ENCODE results near the gene EEIG2.
A peak's percentile ranks its signal among the peaks of the same experiment; 100 is the strongest.

EEIG2 gene

DNA sequence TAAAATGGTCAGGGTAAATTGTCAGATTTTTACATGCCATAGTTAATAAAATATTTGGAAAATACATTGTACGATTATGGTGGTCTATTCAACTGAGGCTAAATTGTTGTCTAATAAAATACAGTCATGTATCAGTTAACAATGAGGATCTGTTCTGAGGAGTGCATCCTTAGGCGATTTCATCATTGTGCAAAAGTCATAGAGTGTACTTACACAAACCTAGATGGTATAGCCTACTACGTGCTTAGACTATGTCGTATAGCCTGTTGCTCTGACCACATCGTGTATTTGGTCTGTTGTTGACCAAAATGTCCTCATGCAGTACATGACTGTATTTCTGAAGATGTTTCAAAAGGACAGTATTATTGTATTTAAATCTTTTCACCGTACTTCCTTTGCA lies 5.2 kb downstream of the EEIG2 start:
- ATAC-seq (ENCODE audit: low read depth) (no peak), DNase-seq (ENCODE audit: low spot score) (no peak)
- Histone ChIP-seq H3K4me1 (ENCODE audit: insufficient read depth, poor library complexity, severe bottlenecking) (peaks cover 4% of the 10 kb centered on the region), H3K27ac (ENCODE audit: poor library complexity, severe bottlenecking) (no peak overlapping the region), H3K4me3 (ENCODE audit: severe bottlenecking) (no peak overlapping the region), H3K9me3 (ENCODE audit: severe bottlenecking) (no peaks in the 10 kb centered on the region), H3K36me3 (ENCODE audit: low read depth) (no peaks in the 10 kb centered on the region), H3K27me3 (ENCODE audit: insufficient read depth, poor library complexity, severe bottlenecking) (no peaks in the 10 kb centered on the region)
- TF ChIP-seq, protein P1, sequence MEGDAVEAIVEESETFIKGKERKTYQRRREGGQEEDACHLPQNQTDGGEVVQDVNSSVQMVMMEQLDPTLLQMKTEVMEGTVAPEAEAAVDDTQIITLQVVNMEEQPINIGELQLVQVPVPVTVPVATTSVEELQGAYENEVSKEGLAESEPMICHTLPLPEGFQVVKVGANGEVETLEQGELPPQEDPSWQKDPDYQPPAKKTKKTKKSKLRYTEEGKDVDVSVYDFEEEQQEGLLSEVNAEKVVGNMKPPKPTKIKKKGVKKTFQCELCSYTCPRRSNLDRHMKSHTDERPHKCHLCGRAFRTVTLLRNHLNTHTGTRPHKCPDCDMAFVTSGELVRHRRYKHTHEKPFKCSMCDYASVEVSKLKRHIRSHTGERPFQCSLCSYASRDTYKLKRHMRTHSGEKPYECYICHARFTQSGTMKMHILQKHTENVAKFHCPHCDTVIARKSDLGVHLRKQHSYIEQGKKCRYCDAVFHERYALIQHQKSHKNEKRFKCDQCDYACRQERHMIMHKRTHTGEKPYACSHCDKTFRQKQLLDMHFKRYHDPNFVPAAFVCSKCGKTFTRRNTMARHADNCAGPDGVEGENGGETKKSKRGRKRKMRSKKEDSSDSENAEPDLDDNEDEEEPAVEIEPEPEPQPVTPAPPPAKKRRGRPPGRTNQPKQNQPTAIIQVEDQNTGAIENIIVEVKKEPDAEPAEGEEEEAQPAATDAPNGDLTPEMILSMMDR (IDR thresholded peaks at IDR 0.05; ENCODE audit: poor library complexity, severe bottlenecking): no peak

DNA sequence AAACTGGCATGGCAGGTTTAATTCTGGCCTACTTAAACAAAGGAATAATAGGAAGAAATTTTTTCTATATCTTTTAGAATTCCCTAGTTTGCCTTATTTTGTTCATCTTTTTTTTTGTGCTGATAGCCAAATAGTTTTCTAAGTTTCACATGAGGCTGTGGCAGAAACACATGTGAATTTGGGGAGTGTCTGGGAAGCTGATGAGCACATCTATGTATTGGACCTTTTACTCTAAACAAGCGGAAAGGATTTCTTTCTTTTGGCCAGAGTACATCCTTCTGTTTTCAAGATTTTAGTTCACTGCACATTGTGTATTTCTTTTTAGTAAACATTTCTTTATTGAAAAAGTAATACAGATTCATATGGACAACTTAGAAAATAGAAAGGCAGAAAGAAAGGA lies 5.6 kb downstream of the EEIG2 start:
- no peak overlapping the region for H3K27ac ChIP-seq (ENCODE audit: poor library complexity, severe bottlenecking)
- H3K36me3 ChIP-seq (ENCODE audit: low read depth): no peaks in the 10 kb centered on the region
- H3K27me3 ChIP-seq (ENCODE audit: insufficient read depth, poor library complexity, severe bottlenecking): no peaks in the 10 kb centered on the region
- ATAC-seq (ENCODE audit: low read depth) (no peak), DNase-seq (ENCODE audit: low spot score) (no peak)
- H3K9me3 ChIP-seq (ENCODE audit: severe bottlenecking): no peaks in the 10 kb centered on the region
- TF ChIP-seq, protein P1 (IDR thresholded peaks at IDR 0.05; ENCODE audit: poor library complexity, severe bottlenecking): no peak
- H3K4me3 ChIP-seq (ENCODE audit: severe bottlenecking): no peak overlapping the region
- peaks cover 4% of the 10 kb centered on the region for H3K4me1 ChIP-seq (ENCODE audit: insufficient read depth, poor library complexity, severe bottlenecking)

DNA sequence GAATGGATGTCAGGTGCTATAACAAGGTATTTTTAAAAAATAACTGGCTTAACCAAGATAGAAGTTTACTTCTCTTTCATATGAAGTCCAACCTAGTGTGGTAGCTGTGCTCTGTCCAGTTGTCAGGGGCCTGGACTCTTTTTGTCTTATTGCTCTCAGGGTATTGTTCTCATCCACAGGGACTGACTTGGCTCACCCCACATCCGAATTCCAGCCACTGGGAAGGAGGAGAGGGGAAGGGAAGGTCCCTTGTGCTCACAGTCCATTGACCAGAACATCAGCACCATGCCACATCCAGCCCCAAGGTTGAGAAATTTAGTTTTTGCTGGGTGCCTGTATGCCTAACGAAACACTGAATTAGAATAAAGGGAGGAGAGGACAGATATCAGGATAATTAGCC lies 8.7 kb downstream of the EEIG2 start:
- Histone ChIP-seq H3K27me3 (ENCODE audit: insufficient read depth, poor library complexity, severe bottlenecking) (no peaks in the 10 kb centered on the region), H3K4me3 (ENCODE audit: severe bottlenecking) (no peak overlapping the region), H3K36me3 (ENCODE audit: low read depth) (no peaks in the 10 kb centered on the region), H3K9me3 (ENCODE audit: severe bottlenecking) (no peaks in the 10 kb centered on the region), H3K4me1 (ENCODE audit: insufficient read depth, poor library complexity, severe bottlenecking) (no peaks in the 10 kb centered on the region), H3K27ac (ENCODE audit: poor library complexity, severe bottlenecking) (no peak overlapping the region)
- TF ChIP-seq, protein P1 (IDR thresholded peaks at IDR 0.05; ENCODE audit: poor library complexity, severe bottlenecking): no peak
- no peak for DNase-seq (ENCODE audit: low spot score)
- ATAC-seq (ENCODE audit: low read depth): no peak

GRCh38 chr1:108569097-108569728 lies 9.3 kb downstream of the EEIG2 start:
- H3K27me3 ChIP-seq (ENCODE audit: insufficient read depth, poor library complexity, severe bottlenecking): no peaks in the 10 kb centered on the region
- ATAC-seq (ENCODE audit: low read depth) (no peak), DNase-seq (ENCODE audit: low spot score) (no peak)
- no peak overlapping the region for H3K4me3 ChIP-seq (ENCODE audit: severe bottlenecking)
- H3K27ac ChIP-seq (ENCODE audit: poor library complexity, severe bottlenecking): no peak overlapping the region
- TF ChIP-seq, protein P1 (IDR thresholded peaks at IDR 0.05; ENCODE audit: poor library complexity, severe bottlenecking): no peak
- H3K4me1 ChIP-seq (ENCODE audit: insufficient read depth, poor library complexity, severe bottlenecking): no peaks in the 10 kb centered on the region
- H3K9me3 ChIP-seq (ENCODE audit: severe bottlenecking): no peaks in the 10 kb centered on the region
- H3K36me3 ChIP-seq (ENCODE audit: low read depth): no peaks in the 10 kb centered on the region

GRCh38 chr1:108570128-108570527 lies 10.2 kb downstream of the EEIG2 start:
- Histone ChIP-seq H3K4me1 (ENCODE audit: insufficient read depth, poor library complexity, severe bottlenecking) (no peaks in the 10 kb centered on the region), H3K36me3 (ENCODE audit: low read depth) (no peaks in the 10 kb centered on the region), H3K27ac (ENCODE audit: poor library complexity, severe bottlenecking) (no peak overlapping the region), H3K27me3 (ENCODE audit: insufficient read depth, poor library complexity, severe bottlenecking) (no peaks in the 10 kb centered on the region), H3K4me3 (ENCODE audit: severe bottlenecking) (no peak overlapping the region), H3K9me3 (ENCODE audit: severe bottlenecking) (no peaks in the 10 kb centered on the region)
- DNase-seq (ENCODE audit: low spot score) (no peak), ATAC-seq (ENCODE audit: low read depth) (peak; percentile 73)
- TF ChIP-seq, protein P1 (IDR thresholded peaks at IDR 0.05; ENCODE audit: poor library complexity, severe bottlenecking): peak; percentile 42

Measured in RWPE2 (cell line).